SK-N-SH (cell line): ENCODE measurements around the gene CDK14. TPM values are rescaled to one million over a fixed set of nuclear protein-coding genes. Genes with fewer than 3 reads are reported as not detected.
A peak's percentile ranks its signal among the peaks of the same experiment; 100 is the strongest.

ENCODE experiments used
- CTCF ChIA-PET: fragments of 300-600, 350-600 bp; formaldehyde crosslinking; extraction: SDS; loops from one replicate; lab custom pipeline; 2021; lab: Yijun Ruan, JAX
- POLR2A ChIA-PET: fragments of 350-600 bp; sonication (Branson Sonifier 250); formaldehyde crosslinking; extraction: SDS; loops from one replicate; lab custom pipeline; 2020; ENCODE audit warnings: antibody characterized with exemption, inconsistent platforms; lab: Yijun Ruan, JAX
- DNase-seq: peaks from one replicate; pipeline ENCODE4 v3.0.0; 2012
- H2AFZ ChIP-seq: fragments of 200-600 bp; sonication (generic); 2 replicates; pipeline ENCODE4 v1.8.1; 2016; ENCODE audit warnings: antibody characterized with exemption, mild to moderate bottlenecking, low read depth
- H3F3A ChIP-seq: fragments of 200-600 bp; sonication (generic); replicated peaks from 2 replicates; pipeline ENCODE3; 2016; ENCODE audit warnings: antibody characterized with exemption, mild to moderate bottlenecking; ENCODE audit not compliant: insufficient read depth
- H3K27ac ChIP-seq, 2 experiments: fragments of 200-500 bp in 1 of 2; fragments of 200-600 bp in 1 of 2; sonication (Bioruptor generic) in 1 of 2; sonication (generic), shearing (Covaris generic) in 1 of 2; 2 replicates each; pipeline versions ENCODE4 v1.5.1 to v1.6.1; 2014 to 2016; ENCODE audit warnings: low read depth in 2 of 2, inconsistent platforms in 1 of 2, low read length in 1 of 2, mild to moderate bottlenecking in 1 of 2, mixed read lengths in 1 of 2
- H3K27me3 ChIP-seq: fragments of 200-600 bp; sonication (generic), shearing (Covaris generic); 2 replicates; pipeline ENCODE4 v1.6.1; 2016; ENCODE audit warnings: mixed run types; ENCODE audit not compliant: insufficient read depth
- H3K36me3 ChIP-seq, 2 experiments: fragments of 200-500 bp in 1 of 2; fragments of 200-600 bp in 1 of 2; sonication (Bioruptor generic) in 1 of 2; sonication (generic) in 1 of 2; replicated peaks in 1 of 2; 2 replicates each; pipeline versions ENCODE3 to v1.5.1; 2014 to 2016; ENCODE audit warnings: low read length in 1 of 2, mild to moderate bottlenecking in 1 of 2; ENCODE audit not compliant: insufficient read depth in 2 of 2, control insufficient read depth in 1 of 2
- H3K4me1 ChIP-seq, 2 experiments: fragments of 200-500 bp in 1 of 2; fragments of 200-600 bp in 1 of 2; sonication (Bioruptor generic) in 1 of 2; sonication (generic), shearing (Covaris generic) in 1 of 2; 2 replicates each; pipeline versions ENCODE4 v1.5.1 to v1.6.1; 2014 to 2016; ENCODE audit warnings: low read depth in 1 of 2, low read length in 1 of 2, mixed run types in 1 of 2; ENCODE audit not compliant: insufficient read depth in 2 of 2, control insufficient read depth in 1 of 2
- H3K4me2 ChIP-seq: fragments of 200-600 bp; sonication (generic), shearing (Covaris generic); 2 replicates; pipeline ENCODE4 v1.6.1; 2017; ENCODE audit warnings: mixed run types
- H3K4me3 ChIP-seq, 2 experiments: fragments of 200-500 bp in 1 of 2; fragments of 200-600 bp in 1 of 2; sonication (Bioruptor generic) in 1 of 2; sonication (generic), shearing (Covaris generic) in 1 of 2; 2 replicates each; pipeline versions ENCODE4 v1.5.1 to v1.8.1; 2014 to 2016; ENCODE audit warnings: low read depth in 2 of 2, inconsistent platforms in 1 of 2, low read length in 1 of 2, mild to moderate bottlenecking in 1 of 2, mixed read lengths in 1 of 2, moderate library complexity in 1 of 2
- H3K79me2 ChIP-seq: fragments of 200-600 bp; sonication (generic); 2 replicates; pipeline ENCODE4 v1.8.1; 2017; ENCODE audit warnings: mild to moderate bottlenecking; ENCODE audit not compliant: insufficient read depth
- H3K9ac ChIP-seq: fragments of 200-600 bp; sonication (generic); 2 replicates; pipeline ENCODE4 v1.6.1; 2017; ENCODE audit warnings: mixed run types
- H3K9me2 ChIP-seq: fragments of 200-600 bp; sonication (generic); 2 replicates; pipeline ENCODE4 v1.6.1; 2017; ENCODE audit warnings: mixed run types
- H3K9me3 ChIP-seq: fragments of 200-600 bp; sonication (generic); 2 replicates; pipeline ENCODE4 v1.6.1; 2017; ENCODE audit warnings: mixed run types, mild to moderate bottlenecking, moderate library complexity
- H4K20me1 ChIP-seq: fragments of 200-600 bp; sonication (generic); 2 replicates; pipeline ENCODE4 v1.6.1; 2017; ENCODE audit warnings: mild to moderate bottlenecking, mixed run types; ENCODE audit not compliant: insufficient read depth
- CHD2 ChIP-seq: fragments of 150-350 bp; IDR thresholded peaks from 2 replicates; pipeline ENCODE4 v1.6.1; 2018; ENCODE audit warnings: low read length; ENCODE audit not compliant: partially characterized antibody
- CTCF ChIP-seq: fragments of 200-600 bp; sonication (generic); IDR thresholded peaks from 2 replicates; pipeline ENCODE4 v1.6.1; 2017; ENCODE audit warnings: antibody characterized with exemption, mild to moderate bottlenecking, moderate library complexity
- EP300 ChIP-seq, 2 experiments: IDR thresholded peaks; 2 replicates each; pipeline versions ENCODE4 v1.4.0 to v1.6.1; 2012; ENCODE audit warnings: borderline replicate concordance in 1 of 2, low read depth in 1 of 2, low read length in 1 of 2
- EZH2phosphoT487 ChIP-seq: fragments of 200-600 bp; sonication (generic); IDR thresholded peaks from 2 replicates; pipeline ENCODE4 v1.6.1; 2017; ENCODE audit warnings: low read depth, mixed run types, mild to moderate bottlenecking, antibody characterized with exemption, moderate library complexity, borderline replicate concordance
- FOXJ3 ChIP-seq: sonication (generic); formaldehyde crosslinking; IDR thresholded peaks from 2 replicates; pipeline ENCODE4 v1.5.1; 2020; ENCODE audit warnings: mild to moderate bottlenecking, missing genetic modification reagents
- FOXM1 ChIP-seq: IDR thresholded peaks from 2 replicates; pipeline ENCODE4 v1.4.0; 2012; ENCODE audit warnings: low read depth, mild to moderate bottlenecking
- GABPA ChIP-seq: IDR thresholded peaks from 2 replicates; pipeline ENCODE4 v1.4.0; 2012; ENCODE audit warnings: low read depth, mild to moderate bottlenecking
- IRF3 ChIP-seq: fragments of 150-350 bp; IDR thresholded peaks from 2 replicates; pipeline ENCODE4 v1.6.1; 2016; ENCODE audit warnings: mild to moderate bottlenecking, low read depth, low read length
- MEF2A ChIP-seq: IDR thresholded peaks from 2 replicates; pipeline ENCODE4 v1.4.0; 2012; ENCODE audit warnings: low read depth, borderline replicate concordance
- MXI1 ChIP-seq: IDR thresholded peaks from 2 replicates; pipeline ENCODE4 v1.6.1; 2012; ENCODE audit warnings: mild to moderate bottlenecking, low read depth, low read length, improper control_type of control experiment
- PBX3 ChIP-seq: IDR thresholded peaks from 2 replicates; pipeline ENCODE4; 2012
- REST ChIP-seq: IDR thresholded peaks from 2 replicates; pipeline ENCODE4 v1.6.1; 2012; ENCODE audit warnings: mild to moderate bottlenecking, low read depth, low read length, moderate library complexity
- RFX5 ChIP-seq: IDR thresholded peaks from 2 replicates; pipeline ENCODE4 v1.6.1; 2012; ENCODE audit warnings: mild to moderate bottlenecking, improper control_type of control experiment, low read length
- TAF1 ChIP-seq: IDR thresholded peaks from 2 replicates; pipeline ENCODE4 v1.6.1; 2012; ENCODE audit warnings: low read depth, mild to moderate bottlenecking, low read length, moderate library complexity, borderline replicate concordance
- TEAD4 ChIP-seq: IDR thresholded peaks from 2 replicates; pipeline ENCODE4 v1.4.0; 2012; ENCODE audit warnings: mild to moderate bottlenecking, borderline replicate concordance; ENCODE audit not compliant: insufficient read depth
- USF1 ChIP-seq: IDR thresholded peaks from 2 replicates; pipeline ENCODE4 v1.4.0; 2012; ENCODE audit warnings: low read depth, borderline replicate concordance
- WGBS: methylation state at CpG from one replicate; pipeline ENCODE4 v1.1.6; 2017; ENCODE audit warnings: low lambda C conversion rate; 5-methylcytosine and 5-hydroxymethylcytosine counted together
- polyA plus RNA-seq, 3 experiments: library from polyadenylated mRNA; depleted of rRNA; stranded (reverse); fragments of >200 nt; gene quantifications; 2 replicates each; pipeline ENCODE4 v1.2.3, GENCODE V29; 2012

CDK14 gene
- polyA plus RNA-seq, 1 of the 3 experiments (the other 2 are of a cell fraction): 13.9 TPM

- H3K4me2 ChIP-seq: peak overlapping the region; percentile 70
- no peak overlapping the region for H2AFZ ChIP-seq
- no peaks in the 10 kb centered on the region for H3K9me2 ChIP-seq
- H3F3A ChIP-seq: peaks cover 19% of the 10 kb centered on the region
- no peaks in the 10 kb centered on the region for H3K9me3 ChIP-seq
- no peak for DNase-seq
- H3K79me2 ChIP-seq: peaks cover 95% of the 10 kb centered on the region
- H3K27me3 ChIP-seq: no peaks in the 10 kb centered on the region
- POLR2A ChIA-PET: no interaction called here
- H4K20me1 ChIP-seq: peaks cover 35% of the 10 kb centered on the region
- CTCF ChIA-PET: interaction anchor here (1.1 to 4.9 kb wide), 7 partner anchors 19 to 410 kb away, joined by 3 to 32 read pairs (median 7); partner anchors contain the start of gene CDK14
- no peak overlapping the region for H3K9ac ChIP-seq
- H3K4me1 ChIP-seq: peaks cover 12 to 44% of the 10 kb centered on the region in 2 experiments
- peaks cover 0 to 3% of the 10 kb centered on the region in 2 experiments for H3K36me3 ChIP-seq
- no peak for TF ChIP-seq MXI1
- no peak for TF ChIP-seq TEAD4
- no peak for TF ChIP-seq USF1
- no peak for TF ChIP-seq GABPA
- WGBS: 76% methylated on average over 5 of the region's 5 CpGs
- H3K4me3 ChIP-seq: no peak overlapping the region
- peak overlapping the region; percentile 1 to 60; a peak in 3 of 4 replicates for H3K27ac ChIP-seq
Observed at GRCh38 chr7:90625051-90625450, 28.9 kb downstream of the CDK14 start.

GRCh38 chr7:90625562-90625961 is 29.4 kb downstream of the CDK14 start:
- WGBS: 21% methylated on average over 3 of the region's 3 CpGs
- peak overlapping the region; percentile 70 for H3K4me2 ChIP-seq
- H4K20me1 ChIP-seq: peaks cover 30% of the 10 kb centered on the region
- POLR2A ChIA-PET: no interaction called here
- peak; percentile 49 for DNase-seq
- H3K27me3 ChIP-seq: no peaks in the 10 kb centered on the region
- peak overlapping the region; percentile 48 to 60; a peak in 3 of 4 replicates for H3K27ac ChIP-seq
- peaks cover 12 to 44% of the 10 kb centered on the region in 2 experiments for H3K4me1 ChIP-seq
- CTCF ChIA-PET: interaction anchor here (1.0 to 4.9 kb wide), 7 partner anchors 14 to 409 kb away, joined by 3 to 32 read pairs (median 5); partner anchors contain the start of gene CDK14
- H2AFZ ChIP-seq: no peak overlapping the region
- H3K9me2 ChIP-seq: no peaks in the 10 kb centered on the region
- H3K4me3 ChIP-seq: 0 out of 4 replicates have a peak overlapping the region, but pooled peaks of 1 of the 2 experiments have one; percentile 18
- H3K9me3 ChIP-seq: no peaks in the 10 kb centered on the region
- no peak overlapping the region for H3K9ac ChIP-seq
- peaks cover 95% of the 10 kb centered on the region for H3K79me2 ChIP-seq
- H3K36me3 ChIP-seq: peaks cover 0 to 3% of the 10 kb centered on the region in 2 experiments
- H3F3A ChIP-seq: peaks cover 19% of the 10 kb centered on the region
- TF ChIP-seq MEF2A (no peak), FOXM1 (no peak), TAF1 (no peak), REST (peak; percentile 52; the same call in 1 of the 2 replicates), EZH2phosphoT487 (no peak), MXI1 (no peak), CHD2 (peak; percentile 89), IRF3 (no peak), RFX5 (0 out of 2 replicates have a peak, but pooled peaks have one; percentile 25), GABPA (no peak), PBX3 (peak; percentile 77), CTCF (no peak), EP300 (IDR thresholded peaks at IDR 0.05; ENCODE audit: borderline replicate concordance in 1 of 2, low read depth in 1 of 2, low read length in 1 of 2) (peak; percentile 59 to 73; a peak in 3 of 4 replicates), FOXJ3 (CRISPR knock-in tag) (no peak), TEAD4 (peak; percentile 70; the same call in 1 of the 2 replicates)
